ENCODE results near the gene MITF. TPM values are rescaled to one million over a fixed set of nuclear protein-coding genes. Genes with fewer than 3 reads are reported as not detected.

The MITF gene
- total RNA-seq, 1 experiment from 2014 or later = 1.9 TPM

DNA sequence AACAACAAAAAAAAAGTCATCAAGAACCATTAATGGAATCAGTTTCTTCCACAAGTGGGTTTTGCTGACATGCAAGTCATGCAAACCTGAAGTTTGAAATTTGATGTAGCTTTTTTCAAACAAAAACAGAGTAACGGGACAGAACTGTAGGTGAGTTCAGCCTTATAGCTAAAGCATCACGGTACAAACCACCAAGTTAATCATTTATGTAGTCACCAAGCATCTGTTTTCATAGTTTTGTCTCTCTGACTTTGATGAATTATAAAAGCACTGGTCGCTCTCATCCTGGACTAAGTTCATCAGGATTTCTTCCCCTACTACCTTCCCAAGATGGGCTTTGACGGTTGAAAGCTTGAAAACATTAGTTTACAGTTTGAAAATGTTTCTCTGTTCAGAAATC lies 143.3 kb downstream of the MITF start:
- ATAC-seq (no peak), DNase-seq (ENCODE audit: low read depth, low spot score) (no peak)
- Histone ChIP-seq H2AFZ (ENCODE audit: low read depth, low read length, poor library complexity, severe bottlenecking) (no peak overlapping the region), H3K79me2 (ENCODE audit: insufficient read depth, low read length) (no peaks in the 10 kb centered on the region), H3K4me1 (ENCODE audit: control insufficient read depth in 1 of 2, insufficient read depth in 2 of 2, low read length in 2 of 2) (no peaks in the 10 kb centered on the region), H3K4me3 (replicated peaks in 1 of 2; ENCODE audit: low read depth in 1 of 2, low read length in 2 of 2) (no peak overlapping the region), H3K4me2 (ENCODE audit: low read length) (no peak overlapping the region), H3K9me3 (ENCODE audit: control insufficient read depth in 1 of 2, insufficient read depth in 1 of 2, low read depth in 1 of 2, low read length in 2 of 2) (no peaks in the 10 kb centered on the region), H3K9me2 (ENCODE audit: insufficient read depth) (no peaks in the 10 kb centered on the region), H3K27ac (ENCODE audit: low read depth, low read length) (no peak overlapping the region), H3K27me3 (ENCODE audit: insufficient read depth, low read length) (no peaks in the 10 kb centered on the region), H4K20me1 (ENCODE audit: insufficient read depth) (no peaks in the 10 kb centered on the region), H3K36me3 (ENCODE audit: control insufficient read depth in 1 of 2, insufficient read depth in 2 of 2, low read length in 2 of 2) (no peaks in the 10 kb centered on the region), H3K9ac (ENCODE audit: low read length) (no peak overlapping the region)
- BruUV-seq (replicated peaks) = no TSS peak
- ChIA-PET POLR2A (no interaction called here), RAD21 (ENCODE audit: low non-redundant PET in 1 of 2, low total read pairs in 2 of 2, uncharacterized antibody in 2 of 2, unreplicated experiment in 2 of 2) (no interaction called here), CTCF (no interaction called here)
- intact Hi-C loops (cut with micrococcal nuclease) = no loop called here
- TF ChIP-seq CBX3 (IDR thresholded peaks at IDR 0.05; ENCODE audit: low read depth) = no peak
- no peak for TF ChIP-seq EZH2phosphoT487 (IDR thresholded peaks at IDR 0.05; ENCODE audit: borderline replicate concordance)
- no peak for TF ChIP-seq POLR2AphosphoS5 (IDR thresholded peaks at IDR 0.05; ENCODE audit: low read depth, low read length)
- no peak for TF ChIP-seq POLR2A (IDR thresholded peaks at IDR 0.05; ENCODE audit: borderline replicate concordance, extremely low read depth, insufficient read depth, insufficient read length)
- no peak for TF ChIP-seq ZBTB33 (IDR thresholded peaks at IDR 0.05; ENCODE audit: extremely low read depth, insufficient replicate concordance, low read length)
- no peak for TF ChIP-seq RAD21 (IDR thresholded peaks at IDR 0.05; ENCODE audit: low read depth)
- TF ChIP-seq CEBPB (IDR thresholded peaks at IDR 0.05; ENCODE audit: low read depth) = no peak
- TF ChIP-seq EZH2 (IDR thresholded peaks at IDR 0.05) = no peak
- TF ChIP-seq ELF1 (IDR thresholded peaks at IDR 0.05; ENCODE audit: borderline replicate concordance, low read depth) = no peak

Measured in HCT116 (cell line).